Measurements from ENCODE around the gene ARL14EPL.

Gene ARL14EPL

GRCh38 chr5:116032094-116032517 lies at the start of gene ARL14EPL:
Gene ARL14EPL (plus strand): TSS chr5:116032472. CDS start chr5:116051466, 18,994 bp downstream.
- DNase-seq (ENCODE audit: low read depth in 2 of 2) = peak; percentile 16 to 20

DNA sequence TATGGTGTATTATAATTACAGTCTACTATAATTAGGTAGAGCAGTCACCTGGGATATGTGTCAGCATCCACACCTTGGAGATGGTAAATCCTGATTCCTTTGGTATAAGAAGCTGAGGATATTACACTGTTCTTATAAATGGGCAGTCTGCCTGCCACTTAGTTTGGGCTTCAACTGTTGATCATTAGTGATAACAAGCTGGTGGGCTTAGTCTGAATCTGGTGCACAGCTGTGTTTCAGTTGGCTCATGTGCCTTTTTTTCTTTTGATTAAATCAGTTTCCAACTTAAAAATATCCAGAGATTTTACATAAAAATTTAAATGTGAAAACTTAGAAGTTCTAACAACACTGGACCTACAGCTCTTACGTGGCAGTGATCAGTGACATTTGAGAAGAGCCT lies 48.8 kb upstream of the ARL14EPL start:
- DNase-seq (ENCODE audit: low read depth in 2 of 2) = no peak

- DNase-seq (ENCODE audit: low read depth in 2 of 2) = peak; percentile 45 to 54
Measured at GRCh38 chr5:115985802-115986757, 46.2 kb upstream of the ARL14EPL start.

DNA sequence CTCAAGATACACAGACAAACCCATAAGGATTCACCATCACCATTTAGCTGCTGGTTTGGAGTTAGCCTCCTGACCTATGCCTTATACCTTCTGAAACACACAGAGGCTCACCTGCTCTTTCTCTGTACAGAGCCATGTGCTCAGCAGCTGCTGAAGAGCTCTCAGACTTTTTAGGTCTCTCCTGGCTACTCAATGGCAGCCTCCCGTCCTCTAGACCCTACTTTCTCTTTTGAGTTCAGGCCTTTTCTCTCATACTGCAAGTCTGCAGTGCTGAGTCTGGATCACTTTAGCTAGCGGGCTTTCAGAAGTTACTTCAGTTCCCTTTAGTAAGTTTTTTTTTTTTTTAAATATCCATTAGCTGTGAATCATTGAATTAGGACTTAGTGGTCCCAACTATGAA lies 44.3 kb upstream of the ARL14EPL start:
- no peak for DNase-seq (ENCODE audit: low read depth in 2 of 2)

GRCh38 chr5:115992848-115993350 lies 39.4 kb upstream of the ARL14EPL start:
- DNase-seq (ENCODE audit: low read depth in 2 of 2) = no peak

DNA sequence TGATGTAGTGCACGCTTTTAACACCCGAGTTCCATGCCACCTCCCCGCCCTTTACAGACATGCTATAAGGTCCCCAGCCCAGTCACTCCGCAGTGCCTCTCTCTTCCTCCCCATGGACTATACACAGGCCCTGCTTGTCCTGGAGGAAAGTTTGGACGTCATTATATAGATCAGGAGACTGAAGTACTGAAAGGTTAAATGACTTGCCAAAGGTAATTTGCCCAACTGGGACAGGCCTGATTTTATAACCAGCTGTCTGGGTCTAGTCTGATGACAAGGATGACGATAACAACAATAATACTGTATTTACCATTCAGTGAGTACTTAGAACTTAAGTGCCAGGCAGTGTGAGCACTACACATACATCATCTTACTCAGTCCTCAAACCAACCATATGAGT lies 36.9 kb upstream of the ARL14EPL start:
- no peak for DNase-seq (ENCODE audit: low read depth in 2 of 2)

GRCh38 chr5:116002116-116002906 lies 30.0 kb upstream of the ARL14EPL start:
- DNase-seq (ENCODE audit: low read depth in 2 of 2) = no peak

DNA sequence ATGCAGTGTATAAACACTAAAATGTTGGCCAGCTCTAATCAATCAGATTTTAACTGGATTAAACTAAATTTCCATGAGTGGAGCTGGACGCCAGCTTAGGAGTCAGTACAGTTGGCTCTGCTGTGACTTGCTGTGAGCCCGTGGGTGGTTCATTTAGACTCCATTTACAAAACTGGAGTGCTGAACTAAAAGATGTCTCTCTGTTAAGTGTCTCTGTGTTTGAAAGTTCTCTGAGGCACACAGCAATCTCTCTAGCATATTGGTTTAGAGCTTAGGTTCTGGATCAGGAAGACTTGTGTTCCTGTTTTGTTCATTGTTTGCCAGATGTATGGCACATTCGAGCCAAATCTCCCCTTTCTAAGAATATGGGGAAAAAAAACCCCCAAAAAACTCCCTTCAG lies 28.0 kb upstream of the ARL14EPL start:
- DNase-seq (ENCODE audit: low read depth in 2 of 2) = no peak

GRCh38 chr5:116009806-116010205 lies 22.5 kb upstream of the ARL14EPL start:
- no peak for DNase-seq (ENCODE audit: low read depth in 2 of 2)

DNA sequence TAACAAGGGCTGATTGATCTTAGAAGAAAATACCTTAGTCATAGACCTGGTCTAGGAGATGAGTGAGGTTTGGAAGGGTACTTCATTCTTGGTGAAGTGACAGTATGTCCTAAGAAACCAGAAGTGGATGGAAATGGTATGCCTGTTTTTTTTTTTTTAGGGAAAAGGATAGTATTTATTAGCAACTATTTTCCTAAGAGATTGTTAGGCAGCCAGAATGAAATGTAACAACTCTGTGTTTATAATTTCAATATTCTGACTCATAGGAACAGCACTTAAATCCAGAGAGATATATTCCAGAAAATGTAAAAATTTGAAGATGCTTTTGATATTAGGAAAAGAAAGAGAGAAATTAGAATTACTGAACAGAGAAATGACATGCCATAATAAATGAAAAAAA lies 21.2 kb upstream of the ARL14EPL start:
- DNase-seq (ENCODE audit: low read depth in 2 of 2) = peak in 1 of 2 experiments; percentile 5

DNA sequence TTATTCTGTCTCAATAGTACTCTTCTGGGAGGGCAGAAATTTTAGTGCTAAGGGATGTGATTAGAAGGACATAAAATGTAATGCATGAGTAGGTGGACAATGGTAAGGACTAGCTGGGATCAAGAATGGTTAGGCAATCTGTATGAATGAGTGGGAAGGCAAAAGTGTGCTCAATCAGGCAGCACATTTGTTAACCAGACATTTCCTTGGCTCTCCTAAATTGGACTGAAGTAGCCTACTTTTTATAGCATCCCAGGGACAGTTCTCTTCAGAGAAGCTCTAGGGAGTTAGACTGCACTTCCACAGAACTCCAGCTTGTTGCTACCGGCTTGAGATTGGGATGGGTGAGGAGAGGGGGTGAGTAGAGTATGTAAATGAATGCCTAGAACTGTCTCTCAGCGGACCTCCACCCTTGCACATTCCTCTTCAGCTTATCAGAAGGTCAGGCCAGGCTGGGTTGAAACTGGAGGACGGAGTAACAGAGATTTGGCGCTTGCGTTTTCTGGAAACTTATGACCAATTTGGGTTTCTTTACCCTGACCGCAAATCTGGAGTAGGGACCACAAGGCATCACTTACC lies 19.0 kb upstream of the ARL14EPL start:
- no peak for DNase-seq (ENCODE audit: low read depth in 2 of 2)

- no peak for DNase-seq (ENCODE audit: low read depth in 2 of 2)
Measured at GRCh38 chr5:116013936-116014335, 18.3 kb upstream of the ARL14EPL start.

GRCh38 chr5:116023619-116024018 lies 8.7 kb upstream of the ARL14EPL start:
- DNase-seq (ENCODE audit: low read depth in 2 of 2) = no peak

- DNase-seq (ENCODE audit: low read depth in 2 of 2) = no peak
Measured at GRCh38 chr5:116025866-116026265, 6.4 kb upstream of the ARL14EPL start.

GRCh38 chr5:116032991-116033390 lies 719 bp downstream of the ARL14EPL start:
- DNase-seq (ENCODE audit: low read depth in 2 of 2) = no peak

- no peak for DNase-seq (ENCODE audit: low read depth in 2 of 2)
Measured at GRCh38 chr5:116035123-116035522, 2.9 kb downstream of the ARL14EPL start.

GRCh38 chr5:116037236-116037822 lies 5.1 kb downstream of the ARL14EPL start:
- DNase-seq (ENCODE audit: low read depth in 2 of 2) = no peak

DNA sequence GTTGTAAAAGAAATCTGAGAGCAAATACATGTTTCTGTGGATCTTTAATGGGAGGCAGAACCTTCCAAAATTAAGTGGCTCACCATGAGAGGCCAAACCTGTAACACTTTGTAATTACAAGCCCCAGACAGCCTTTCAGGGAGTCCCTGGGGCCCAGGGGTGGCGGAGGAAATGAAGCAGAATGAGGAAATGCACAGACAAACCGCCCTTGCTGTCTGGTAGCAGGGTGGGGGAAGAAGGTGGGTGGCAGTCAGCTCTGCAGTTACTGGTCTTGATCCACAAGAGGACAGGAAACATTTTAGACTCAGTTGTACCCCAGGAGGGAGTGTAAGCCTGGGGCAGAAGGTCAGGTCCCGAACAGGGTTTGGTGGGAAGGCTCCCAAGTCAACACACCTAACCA lies 6.5 kb downstream of the ARL14EPL start:
- no peak for DNase-seq (ENCODE audit: low read depth in 2 of 2)

- no peak for DNase-seq (ENCODE audit: low read depth in 2 of 2)
Measured at GRCh38 chr5:116042375-116042774, 10.1 kb downstream of the ARL14EPL start.

GRCh38 chr5:116044073-116044472 lies 11.8 kb downstream of the ARL14EPL start:
- no peak for DNase-seq (ENCODE audit: low read depth in 2 of 2)

DNA sequence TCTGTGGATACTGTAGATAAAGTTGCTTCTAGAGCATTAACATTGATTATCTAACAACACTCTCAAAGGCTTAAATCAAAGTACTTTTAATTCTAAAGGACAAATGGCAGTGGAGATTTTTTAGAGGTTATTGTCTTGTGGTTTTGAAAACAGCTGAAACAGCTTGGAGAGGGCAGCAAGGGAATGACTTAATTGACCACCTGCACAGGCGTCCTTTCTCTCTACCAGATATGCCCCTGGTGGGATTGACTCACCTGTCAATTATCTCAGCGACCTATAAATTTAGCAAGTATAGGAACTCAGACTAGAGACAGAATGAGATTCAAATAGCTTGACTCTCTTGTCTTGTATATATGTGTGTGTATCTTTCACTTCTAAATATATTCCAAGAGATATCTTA lies 13.5 kb downstream of the ARL14EPL start:
- DNase-seq (ENCODE audit: low read depth in 2 of 2) = no peak

GRCh38 chr5:116046261-116046660 lies 14.0 kb downstream of the ARL14EPL start:
- no peak for DNase-seq (ENCODE audit: low read depth in 2 of 2)
